GM21526 (cell line): ENCODE data around the gene UCK1.
A peak's percentile ranks its signal among the peaks of the same experiment; 100 is the strongest.

ENCODE experiments used
- ATAC-seq: cut with Tn5 transposase; IDR thresholded peaks from one replicate; pipeline ENCODE4 v1.9.1; 2021; ENCODE audit warnings: moderate library complexity; ENCODE audit not compliant: unreplicated experiment, low FRiP score

Gene UCK1

GRCh38 chr9:131530920-131531832 lies at the start of gene UCK1:
Gene UCK1 (minus strand): TSS chr9:131531263. CDS start chr9:131531174, 89 bp downstream.
- ATAC-seq = peak; percentile 68

GRCh38 chr9:131580358-131580757 lies 49.3 kb upstream of the UCK1 start:
- no peak for ATAC-seq

- ATAC-seq = no peak
Observed at GRCh38 chr9:131579789-131580211, 48.7 kb upstream of the UCK1 start.

GRCh38 chr9:131578731-131579504 lies 47.9 kb upstream of the UCK1 start:
- peak; percentile 58 for ATAC-seq

GRCh38 chr9:131578021-131578420 lies 47.0 kb upstream of the UCK1 start:
- ATAC-seq = no peak

- no peak for ATAC-seq
Observed at GRCh38 chr9:131577005-131578000, 46.2 kb upstream of the UCK1 start.

- ATAC-seq = no peak
Observed at GRCh38 chr9:131575946-131576853, 45.1 kb upstream of the UCK1 start.

- no peak for ATAC-seq
Observed at GRCh38 chr9:131574730-131575640, 43.9 kb upstream of the UCK1 start.

GRCh38 chr9:131567910-131568309 lies 36.8 kb upstream of the UCK1 start:
- no peak for ATAC-seq

- ATAC-seq = no peak
Observed at GRCh38 chr9:131566158-131566557, 35.1 kb upstream of the UCK1 start.

GRCh38 chr9:131565369-131565768 lies 34.3 kb upstream of the UCK1 start:
- no peak for ATAC-seq

- no peak for ATAC-seq
Observed at GRCh38 chr9:131562032-131562959, 31.2 kb upstream of the UCK1 start.

- ATAC-seq = no peak
Observed at GRCh38 chr9:131559421-131560000, 28.4 kb upstream of the UCK1 start.

- no peak for ATAC-seq
Observed at GRCh38 chr9:131557855-131558548, 26.9 kb upstream of the UCK1 start.

- ATAC-seq = no peak
Observed at GRCh38 chr9:131555841-131556673, 25.0 kb upstream of the UCK1 start.
